Measurements from ENCODE around the gene CCRL2.
"Not testable (repeated sequence)": the region's sequence is repeated elsewhere in the genome, so short reads cannot be mapped to it uniquely, and the experiment has no call there.

Gene CCRL2

GRCh38 chr3:46380471-46381221, 26.4 kb upstream of the CCRL2 start:
- DNase-seq = no peak

GRCh38 chr3:46381625-46382024, 25.4 kb upstream of the CCRL2 start:
- no peak for DNase-seq

- DNase-seq = no peak
These were observed 23.7 kb upstream of the CCRL2 start for GRCh38 chr3:46383211-46383950.

- no peak for DNase-seq
These were observed 23.1 kb upstream of the CCRL2 start for GRCh38 chr3:46383951-46384330.

- no peak for DNase-seq
These were observed 20.9 kb upstream of the CCRL2 start for GRCh38 chr3:46386205-46386604.

GRCh38 chr3:46388847-46389246, 18.2 kb upstream of the CCRL2 start:
- DNase-seq = not testable (repeated sequence)

- DNase-seq = no peak
These were observed 17.8 kb upstream of the CCRL2 start for GRCh38 chr3:46389306-46389705.

GRCh38 chr3:46391526-46391925, 15.5 kb upstream of the CCRL2 start:
- DNase-seq = not testable (repeated sequence)

GRCh38 chr3:46393011-46393410, 14.0 kb upstream of the CCRL2 start:
- DNase-seq = no peak

- no peak for DNase-seq
These were observed 13.3 kb upstream of the CCRL2 start for GRCh38 chr3:46393554-46394434.

GRCh38 chr3:46395210-46395661, 11.8 kb upstream of the CCRL2 start:
- no peak for DNase-seq

GRCh38 chr3:46395766-46396530, 11.1 kb upstream of the CCRL2 start:
- no peak for DNase-seq

GRCh38 chr3:46397111-46397510, 9.9 kb upstream of the CCRL2 start:
- DNase-seq = no peak

GRCh38 chr3:46398186-46398955, 8.7 kb upstream of the CCRL2 start:
- no peak for DNase-seq

GRCh38 chr3:46399098-46399497, 8.0 kb upstream of the CCRL2 start:
- DNase-seq = no peak

- no peak for DNase-seq
These were observed 7.5 kb upstream of the CCRL2 start for GRCh38 chr3:46399557-46399956.

- DNase-seq = peak; percentile 68
These were observed 6.9 kb upstream of the CCRL2 start for GRCh38 chr3:46400000-46400734.

GRCh38 chr3:46400846-46401245, 6.2 kb upstream of the CCRL2 start:
- no peak for DNase-seq

GRCh38 chr3:46401579-46401978, 5.5 kb upstream of the CCRL2 start:
- DNase-seq = no peak

- DNase-seq = not testable (repeated sequence)
These were observed 4.2 kb upstream of the CCRL2 start for GRCh38 chr3:46402902-46403301.
